Measurements from ENCODE around the gene SPTA1.

The SPTA1 gene

DNA sequence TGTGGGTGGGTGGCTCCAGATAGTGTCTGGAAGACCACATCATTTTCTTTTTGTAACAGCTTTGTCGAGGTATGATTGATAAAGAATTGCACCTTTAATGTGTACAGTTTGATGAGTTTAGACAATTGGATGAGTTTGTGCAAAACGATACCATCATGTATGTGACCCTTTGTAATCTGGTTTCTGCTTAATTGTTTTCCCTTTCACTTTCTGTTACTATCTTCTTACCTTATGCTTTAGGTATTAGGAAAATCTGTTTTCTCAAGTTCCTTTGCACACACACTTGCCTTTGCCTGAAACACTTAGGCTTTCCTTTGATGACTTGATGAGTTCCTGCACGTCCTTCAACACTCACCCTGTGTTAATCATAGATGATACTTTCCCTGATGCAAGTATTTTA is 74.6 kb downstream of the SPTA1 start:
- no peaks in the 10 kb centered on the region for H3K79me2 ChIP-seq (ENCODE audit: insufficient read depth, low read length)
- H4K20me1 ChIP-seq (ENCODE audit: insufficient read depth, low read length, poor library complexity, severe bottlenecking) = no peaks in the 10 kb centered on the region
- no peaks in the 10 kb centered on the region for H3F3A ChIP-seq (ENCODE audit: low read depth)
- H3K27me3 ChIP-seq (ENCODE audit: insufficient read depth, low read length, poor library complexity, severe bottlenecking) = no peaks in the 10 kb centered on the region
- no peaks in the 10 kb centered on the region for H3K36me3 ChIP-seq (ENCODE audit: insufficient read depth, low read length)
- TF ChIP-seq EZH2phosphoT487 (IDR thresholded peaks at IDR 0.05; ENCODE audit: borderline replicate concordance) = no peak
- TF ChIP-seq, protein P1, sequence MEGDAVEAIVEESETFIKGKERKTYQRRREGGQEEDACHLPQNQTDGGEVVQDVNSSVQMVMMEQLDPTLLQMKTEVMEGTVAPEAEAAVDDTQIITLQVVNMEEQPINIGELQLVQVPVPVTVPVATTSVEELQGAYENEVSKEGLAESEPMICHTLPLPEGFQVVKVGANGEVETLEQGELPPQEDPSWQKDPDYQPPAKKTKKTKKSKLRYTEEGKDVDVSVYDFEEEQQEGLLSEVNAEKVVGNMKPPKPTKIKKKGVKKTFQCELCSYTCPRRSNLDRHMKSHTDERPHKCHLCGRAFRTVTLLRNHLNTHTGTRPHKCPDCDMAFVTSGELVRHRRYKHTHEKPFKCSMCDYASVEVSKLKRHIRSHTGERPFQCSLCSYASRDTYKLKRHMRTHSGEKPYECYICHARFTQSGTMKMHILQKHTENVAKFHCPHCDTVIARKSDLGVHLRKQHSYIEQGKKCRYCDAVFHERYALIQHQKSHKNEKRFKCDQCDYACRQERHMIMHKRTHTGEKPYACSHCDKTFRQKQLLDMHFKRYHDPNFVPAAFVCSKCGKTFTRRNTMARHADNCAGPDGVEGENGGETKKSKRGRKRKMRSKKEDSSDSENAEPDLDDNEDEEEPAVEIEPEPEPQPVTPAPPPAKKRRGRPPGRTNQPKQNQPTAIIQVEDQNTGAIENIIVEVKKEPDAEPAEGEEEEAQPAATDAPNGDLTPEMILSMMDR (conservative IDR thresholded peaks at IDR 0.05; ENCODE audit: low read length) = no peak
- H3K4me2 ChIP-seq (ENCODE audit: low read depth, low read length, poor library complexity, severe bottlenecking) = no peak overlapping the region
- H3K4me1 ChIP-seq (ENCODE audit: insufficient read depth, low read length, poor library complexity, severe bottlenecking) = no peaks in the 10 kb centered on the region
- H2AFZ ChIP-seq (ENCODE audit: low read length) = no peak overlapping the region
- H3K9me3 ChIP-seq (ENCODE audit: insufficient read depth, low read depth, low read length) = no peaks in the 10 kb centered on the region
- no peak overlapping the region for H3K4me3 ChIP-seq (ENCODE audit: low read length, poor library complexity, severe bottlenecking)
- H3K9ac ChIP-seq (ENCODE audit: low read depth, low read length, poor library complexity, severe bottlenecking) = no peak overlapping the region
- H3K9me2 ChIP-seq (replicated peaks; ENCODE audit: low read depth, low read length) = no peaks in the 10 kb centered on the region

DNA sequence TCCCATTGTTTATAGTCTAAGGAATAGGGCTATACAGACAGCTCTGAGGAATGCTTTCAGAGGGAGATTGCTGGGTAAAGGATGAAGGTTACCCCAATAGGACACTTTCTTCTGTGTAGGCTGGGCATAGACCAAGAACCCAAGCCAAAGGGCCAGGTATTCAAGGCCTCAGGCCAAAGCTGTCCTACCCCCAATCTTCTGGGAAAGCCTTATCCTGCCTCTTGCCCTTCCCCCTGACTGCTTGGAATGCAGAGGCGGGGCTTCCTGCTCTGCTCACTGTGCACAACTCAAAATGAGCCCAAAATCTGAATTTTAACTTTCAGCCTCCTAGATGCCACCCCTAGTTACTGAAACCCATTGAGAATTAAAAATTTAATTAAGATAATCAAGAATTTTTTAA is 79.2 kb downstream of the SPTA1 start:
- Histone ChIP-seq H3K9me2 (replicated peaks; ENCODE audit: low read depth, low read length) (no peaks in the 10 kb centered on the region), H3K27me3 (ENCODE audit: insufficient read depth, low read length, poor library complexity, severe bottlenecking) (no peaks in the 10 kb centered on the region), H3K4me2 (ENCODE audit: low read depth, low read length, poor library complexity, severe bottlenecking) (no peak overlapping the region), H3K4me3 (ENCODE audit: low read length, poor library complexity, severe bottlenecking) (no peak overlapping the region), H3F3A (ENCODE audit: low read depth) (no peaks in the 10 kb centered on the region), H3K9ac (ENCODE audit: low read depth, low read length, poor library complexity, severe bottlenecking) (no peak overlapping the region), H3K4me1 (ENCODE audit: insufficient read depth, low read length, poor library complexity, severe bottlenecking) (no peaks in the 10 kb centered on the region), H4K20me1 (ENCODE audit: insufficient read depth, low read length, poor library complexity, severe bottlenecking) (no peaks in the 10 kb centered on the region), H2AFZ (ENCODE audit: low read length) (no peak overlapping the region), H3K9me3 (ENCODE audit: insufficient read depth, low read depth, low read length) (no peaks in the 10 kb centered on the region), H3K79me2 (ENCODE audit: insufficient read depth, low read length) (no peaks in the 10 kb centered on the region), H3K36me3 (ENCODE audit: insufficient read depth, low read length) (no peaks in the 10 kb centered on the region)
- TF ChIP-seq EZH2phosphoT487 (IDR thresholded peaks at IDR 0.05; ENCODE audit: borderline replicate concordance) = no peak
- TF ChIP-seq, protein P1 (conservative IDR thresholded peaks at IDR 0.05; ENCODE audit: low read length) = no peak

DNA sequence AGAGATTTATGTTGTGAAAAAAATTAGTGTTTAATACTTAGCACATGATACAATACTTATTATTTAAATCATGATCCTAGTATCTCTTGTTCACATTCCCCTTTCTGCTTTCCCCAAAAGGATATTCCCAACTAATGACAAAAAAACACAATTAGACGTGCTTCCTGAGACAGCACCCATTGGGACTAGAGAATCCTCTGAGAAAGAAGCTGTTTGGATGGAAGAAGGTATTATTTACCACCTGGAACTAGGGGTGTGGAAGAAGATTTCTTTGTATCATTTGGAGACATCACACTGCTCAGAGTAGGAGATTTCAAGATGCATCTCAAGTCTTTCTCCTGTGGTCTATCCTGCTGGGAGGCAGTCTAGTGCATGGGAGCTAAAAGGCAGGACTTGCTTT is 81.5 kb downstream of the SPTA1 start, which contains the start of gene OR10Z1:
TSS of gene OR10Z1 (plus strand) at position 301 of the 400 bp plus-strand sequence. CDS start 1,171 bp downstream, outside the sequence.
- Histone ChIP-seq H3K79me2 (ENCODE audit: insufficient read depth, low read length) (no peaks in the 10 kb centered on the region), H3K27me3 (ENCODE audit: insufficient read depth, low read length, poor library complexity, severe bottlenecking) (no peaks in the 10 kb centered on the region), H3F3A (ENCODE audit: low read depth) (no peaks in the 10 kb centered on the region), H3K4me2 (ENCODE audit: low read depth, low read length, poor library complexity, severe bottlenecking) (no peak within 1 kb of the TSS), H3K36me3 (ENCODE audit: insufficient read depth, low read length) (no peaks in the 10 kb centered on the region), H3K9me2 (replicated peaks; ENCODE audit: low read depth, low read length) (no peaks in the 10 kb centered on the region), H3K9ac (ENCODE audit: low read depth, low read length, poor library complexity, severe bottlenecking) (no peak within 1 kb of the TSS), H3K4me1 (ENCODE audit: insufficient read depth, low read length, poor library complexity, severe bottlenecking) (no peaks in the 10 kb centered on the region), H2AFZ (ENCODE audit: low read length) (no peak within 1 kb of the TSS), H4K20me1 (ENCODE audit: insufficient read depth, low read length, poor library complexity, severe bottlenecking) (no peaks in the 10 kb centered on the region), H3K4me3 (ENCODE audit: low read length, poor library complexity, severe bottlenecking) (no peak within 1 kb of the TSS), H3K9me3 (ENCODE audit: insufficient read depth, low read depth, low read length) (no peaks in the 10 kb centered on the region)
- TF ChIP-seq, protein P1 (conservative IDR thresholded peaks at IDR 0.05; ENCODE audit: low read length) = no peak
- TF ChIP-seq EZH2phosphoT487 (IDR thresholded peaks at IDR 0.05; ENCODE audit: borderline replicate concordance) = no peak
